K562 (cell line): ENCODE results near the gene STK24. TPM values are rescaled to one million over a fixed set of nuclear protein-coding genes. Genes with fewer than 3 reads are reported as not detected.

Experiments
- polyA plus RNA-seq, 8 experiments: library from polyadenylated mRNA; depleted of rRNA in 4 of 8; stranded (reverse) in 5 of 8; unstranded in 3 of 8; fragments of >200 nt; fragmentation: Nextera tagmentation in 2 of 8; fragmentation: Illumina TruSeq in 1 of 8; extraction: Ambion mirVana in 2 of 8; extraction: Trizol in 1 of 8; gene quantifications; 2 replicates each; pipeline versions ENCODE4 v1.2.1 to v1.2.3, GENCODE V29; 2011 to 2014; ENCODE audit warnings: inconsistent platforms in 1 of 8, missing spikeins in 1 of 8
- total RNA-seq, 7 experiments: library from RNA; depleted of rRNA in 6 of 7; stranded (reverse); fragments of >200 nt in 6 of 7; fragmentation: Illumina TruSeq in 2 of 7; extraction: Trizol in 2 of 7; gene quantifications; 2 replicates each; pipeline versions ENCODE4 v1.2.1 to v1.2.3, GENCODE V29; 2011 to 2021; ENCODE audit warnings: low replicate concordance in 1 of 7
- TF ChIP-seq, protein P1 (sequence below): fragments of 450-650 bp; IDR thresholded peaks from 2 replicates; pipeline ENCODE4 v1.6.1; 2016; ENCODE audit warnings: mild to moderate bottlenecking, moderate library complexity

The STK24 gene
- total and polyA plus RNA-seq, 9 of the 15 experiments (the other 6 are each of a cell fraction or from before 2014, with no cell fraction given), result 3.8 to 78.4 (median 28.2) TPM

DNA sequence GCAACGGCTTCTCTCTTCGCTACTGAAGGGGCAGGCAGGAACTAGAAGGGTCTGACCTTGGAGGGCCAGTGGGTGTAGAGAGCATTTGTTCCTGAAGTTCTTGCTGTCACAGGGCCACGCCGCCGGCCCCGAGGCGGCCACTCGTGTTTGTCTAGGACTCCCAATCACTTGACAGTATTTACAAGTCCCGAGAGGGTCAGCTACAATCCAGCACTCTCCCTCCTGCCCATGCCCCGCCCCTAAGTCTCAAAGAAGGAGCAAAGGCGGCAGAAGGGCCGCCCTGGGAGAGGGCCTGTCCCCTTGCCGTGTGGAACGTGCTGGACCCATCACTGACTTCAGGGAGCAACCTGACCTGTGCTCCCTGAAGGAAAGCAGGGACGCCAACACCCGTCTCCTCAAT, 118.5 kb downstream of the STK24 start (continued):
- TF ChIP-seq, protein P1, sequence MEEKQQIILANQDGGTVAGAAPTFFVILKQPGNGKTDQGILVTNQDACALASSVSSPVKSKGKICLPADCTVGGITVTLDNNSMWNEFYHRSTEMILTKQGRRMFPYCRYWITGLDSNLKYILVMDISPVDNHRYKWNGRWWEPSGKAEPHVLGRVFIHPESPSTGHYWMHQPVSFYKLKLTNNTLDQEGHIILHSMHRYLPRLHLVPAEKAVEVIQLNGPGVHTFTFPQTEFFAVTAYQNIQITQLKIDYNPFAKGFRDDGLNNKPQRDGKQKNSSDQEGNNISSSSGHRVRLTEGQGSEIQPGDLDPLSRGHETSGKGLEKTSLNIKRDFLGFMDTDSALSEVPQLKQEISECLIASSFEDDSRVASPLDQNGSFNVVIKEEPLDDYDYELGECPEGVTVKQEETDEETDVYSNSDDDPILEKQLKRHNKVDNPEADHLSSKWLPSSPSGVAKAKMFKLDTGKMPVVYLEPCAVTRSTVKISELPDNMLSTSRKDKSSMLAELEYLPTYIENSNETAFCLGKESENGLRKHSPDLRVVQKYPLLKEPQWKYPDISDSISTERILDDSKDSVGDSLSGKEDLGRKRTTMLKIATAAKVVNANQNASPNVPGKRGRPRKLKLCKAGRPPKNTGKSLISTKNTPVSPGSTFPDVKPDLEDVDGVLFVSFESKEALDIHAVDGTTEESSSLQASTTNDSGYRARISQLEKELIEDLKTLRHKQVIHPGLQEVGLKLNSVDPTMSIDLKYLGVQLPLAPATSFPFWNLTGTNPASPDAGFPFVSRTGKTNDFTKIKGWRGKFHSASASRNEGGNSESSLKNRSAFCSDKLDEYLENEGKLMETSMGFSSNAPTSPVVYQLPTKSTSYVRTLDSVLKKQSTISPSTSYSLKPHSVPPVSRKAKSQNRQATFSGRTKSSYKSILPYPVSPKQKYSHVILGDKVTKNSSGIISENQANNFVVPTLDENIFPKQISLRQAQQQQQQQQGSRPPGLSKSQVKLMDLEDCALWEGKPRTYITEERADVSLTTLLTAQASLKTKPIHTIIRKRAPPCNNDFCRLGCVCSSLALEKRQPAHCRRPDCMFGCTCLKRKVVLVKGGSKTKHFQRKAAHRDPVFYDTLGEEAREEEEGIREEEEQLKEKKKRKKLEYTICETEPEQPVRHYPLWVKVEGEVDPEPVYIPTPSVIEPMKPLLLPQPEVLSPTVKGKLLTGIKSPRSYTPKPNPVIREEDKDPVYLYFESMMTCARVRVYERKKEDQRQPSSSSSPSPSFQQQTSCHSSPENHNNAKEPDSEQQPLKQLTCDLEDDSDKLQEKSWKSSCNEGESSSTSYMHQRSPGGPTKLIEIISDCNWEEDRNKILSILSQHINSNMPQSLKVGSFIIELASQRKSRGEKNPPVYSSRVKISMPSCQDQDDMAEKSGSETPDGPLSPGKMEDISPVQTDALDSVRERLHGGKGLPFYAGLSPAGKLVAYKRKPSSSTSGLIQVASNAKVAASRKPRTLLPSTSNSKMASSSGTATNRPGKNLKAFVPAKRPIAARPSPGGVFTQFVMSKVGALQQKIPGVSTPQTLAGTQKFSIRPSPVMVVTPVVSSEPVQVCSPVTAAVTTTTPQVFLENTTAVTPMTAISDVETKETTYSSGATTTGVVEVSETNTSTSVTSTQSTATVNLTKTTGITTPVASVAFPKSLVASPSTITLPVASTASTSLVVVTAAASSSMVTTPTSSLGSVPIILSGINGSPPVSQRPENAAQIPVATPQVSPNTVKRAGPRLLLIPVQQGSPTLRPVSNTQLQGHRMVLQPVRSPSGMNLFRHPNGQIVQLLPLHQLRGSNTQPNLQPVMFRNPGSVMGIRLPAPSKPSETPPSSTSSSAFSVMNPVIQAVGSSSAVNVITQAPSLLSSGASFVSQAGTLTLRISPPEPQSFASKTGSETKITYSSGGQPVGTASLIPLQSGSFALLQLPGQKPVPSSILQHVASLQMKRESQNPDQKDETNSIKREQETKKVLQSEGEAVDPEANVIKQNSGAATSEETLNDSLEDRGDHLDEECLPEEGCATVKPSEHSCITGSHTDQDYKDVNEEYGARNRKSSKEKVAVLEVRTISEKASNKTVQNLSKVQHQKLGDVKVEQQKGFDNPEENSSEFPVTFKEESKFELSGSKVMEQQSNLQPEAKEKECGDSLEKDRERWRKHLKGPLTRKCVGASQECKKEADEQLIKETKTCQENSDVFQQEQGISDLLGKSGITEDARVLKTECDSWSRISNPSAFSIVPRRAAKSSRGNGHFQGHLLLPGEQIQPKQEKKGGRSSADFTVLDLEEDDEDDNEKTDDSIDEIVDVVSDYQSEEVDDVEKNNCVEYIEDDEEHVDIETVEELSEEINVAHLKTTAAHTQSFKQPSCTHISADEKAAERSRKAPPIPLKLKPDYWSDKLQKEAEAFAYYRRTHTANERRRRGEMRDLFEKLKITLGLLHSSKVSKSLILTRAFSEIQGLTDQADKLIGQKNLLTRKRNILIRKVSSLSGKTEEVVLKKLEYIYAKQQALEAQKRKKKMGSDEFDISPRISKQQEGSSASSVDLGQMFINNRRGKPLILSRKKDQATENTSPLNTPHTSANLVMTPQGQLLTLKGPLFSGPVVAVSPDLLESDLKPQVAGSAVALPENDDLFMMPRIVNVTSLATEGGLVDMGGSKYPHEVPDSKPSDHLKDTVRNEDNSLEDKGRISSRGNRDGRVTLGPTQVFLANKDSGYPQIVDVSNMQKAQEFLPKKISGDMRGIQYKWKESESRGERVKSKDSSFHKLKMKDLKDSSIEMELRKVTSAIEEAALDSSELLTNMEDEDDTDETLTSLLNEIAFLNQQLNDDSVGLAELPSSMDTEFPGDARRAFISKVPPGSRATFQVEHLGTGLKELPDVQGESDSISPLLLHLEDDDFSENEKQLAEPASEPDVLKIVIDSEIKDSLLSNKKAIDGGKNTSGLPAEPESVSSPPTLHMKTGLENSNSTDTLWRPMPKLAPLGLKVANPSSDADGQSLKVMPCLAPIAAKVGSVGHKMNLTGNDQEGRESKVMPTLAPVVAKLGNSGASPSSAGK, result no peak
